Caco-2 (cell line): ENCODE results near the gene WDR36. TPM values are rescaled to one million over a fixed set of nuclear protein-coding genes. Genes with fewer than 3 reads are reported as not detected.

Experiments used
- BruUV-seq: library from RNA; stranded (reverse); fragments of 400-500 nt; replicated peaks from 2 replicates; lab custom pipeline; 2021; lab: Mats Ljungman, UMichigan
- CTCF ChIA-PET: fragments of 300-600 bp; sonication (Branson Sonifier 250); formaldehyde crosslinking; loops from one replicate; lab custom pipeline; 2022; ENCODE audit warnings: antibody characterized with exemption; lab: Charles Lee
- POLR2A ChIA-PET: fragments of 300-600 bp; sonication (Branson Sonifier 250); formaldehyde crosslinking; loops from one replicate; lab custom pipeline; 2022; ENCODE audit warnings: antibody characterized with exemption; lab: Charles Lee
- DNase-seq, 2 experiments: peaks; one replicate each; pipeline versions ENCODE4 v3.0.0 to v3.0.0-alpha.2; 2020 to 2022
- H3K27me3 ChIP-seq: replicated peaks from 2 replicates; pipeline ENCODE4 v1.6.0; 2011; ENCODE audit warnings: low read length; ENCODE audit not compliant: control insufficient read depth, insufficient read depth
- H3K36me3 ChIP-seq: 2 replicates; pipeline ENCODE4 v1.5.1; 2011; ENCODE audit warnings: low read length; ENCODE audit not compliant: control insufficient read depth, insufficient read depth
- H3K4me1 ChIP-seq: fragments of 250-450 bp; sonication (Bioruptor Pico); 2 replicates; pipeline ENCODE4 v1.5.1; 2020; ENCODE audit warnings: mild to moderate bottlenecking
- H3K4me3 ChIP-seq: 2 replicates; pipeline ENCODE4 v1.5.1; 2011; ENCODE audit warnings: low read depth, mild to moderate bottlenecking, control low read depth, low read length
- H3K9me3 ChIP-seq: fragments of 250-450 bp; sonication (Bioruptor Pico); 2 replicates; pipeline ENCODE4 v1.5.1; 2020; ENCODE audit warnings: mild to moderate bottlenecking, moderate library complexity
- H3K27ac Mint-ChIP-seq: one replicate; pipeline ENCODE4 v1.8.0; 2022; ENCODE audit warnings: mixed read lengths; ENCODE audit not compliant: unreplicated experiment
- H3K27me3 Mint-ChIP-seq: one replicate; pipeline ENCODE4 v1.8.0; 2022; ENCODE audit warnings: mixed read lengths; ENCODE audit not compliant: insufficient read depth, unreplicated experiment
- H3K36me3 Mint-ChIP-seq: one replicate; pipeline ENCODE4 v1.8.0; 2022; ENCODE audit warnings: mild to moderate bottlenecking, mixed read lengths; ENCODE audit not compliant: insufficient read depth, unreplicated experiment
- H3K4me1 Mint-ChIP-seq: one replicate; pipeline ENCODE4 v1.8.0; 2022; ENCODE audit warnings: low read depth, mixed read lengths; ENCODE audit not compliant: unreplicated experiment
- H3K4me3 Mint-ChIP-seq: one replicate; pipeline ENCODE4 v1.8.0; 2022; ENCODE audit warnings: mild to moderate bottlenecking, moderate library complexity, mixed read lengths; ENCODE audit not compliant: unreplicated experiment
- H3K9me3 Mint-ChIP-seq: one replicate; pipeline ENCODE4 v1.8.0; 2022; ENCODE audit warnings: mixed read lengths; ENCODE audit not compliant: unreplicated experiment
- CTCF ChIP-seq, 2 experiments: fragments of 200-600 bp in 1 of 2; IDR thresholded peaks; 1 replicate in 1 of 2; 2 replicates in 1 of 2; pipeline versions ENCODE4 v1.5.1 to v1.8.0; 2011 to 2022; ENCODE audit warnings: antibody characterized with exemption in 1 of 2, control low read depth in 1 of 2, inconsistent platforms in 1 of 2, low read depth in 1 of 2, low read length in 1 of 2, mild to moderate bottlenecking in 1 of 2, moderate library complexity in 1 of 2; ENCODE audit not compliant: insufficient read depth in 1 of 2, severe bottlenecking in 1 of 2, unreplicated experiment in 1 of 2
- intact Hi-C: fragments of 100-400 bp; cut with micrococcal nuclease; formaldehyde crosslinking; loops from one replicate; pipeline ENCODE4 v1.10.0; 2022; ENCODE audit not compliant: unreplicated experiment
- total RNA-seq: library from RNA; stranded (reverse); gene quantifications from 2 replicates; pipeline ENCODE4 v1.2.3, GENCODE V29; 2022

The WDR36 gene
- total RNA-seq, 1 experiment from 2014 or later: 33.5 TPM

GRCh38 chr5:111074244-111074643 lies 17.9 kb upstream of the WDR36 start:
- no peaks in the 10 kb centered on the region for H3K36me3 Mint-ChIP-seq
- H3K27me3 Mint-ChIP-seq: peaks cover 28% of the 10 kb centered on the region
- no peak overlapping the region for H3K27ac Mint-ChIP-seq
- BruUV-seq: no TSS peak
- CTCF ChIA-PET: no interaction called here
- intact Hi-C loops: no loop called here
- H3K4me1 Mint-ChIP-seq: peaks cover 7% of the 10 kb centered on the region
- Histone ChIP-seq H3K4me1 (0 out of 2 replicates have a peak, but pooled peaks cover 4% of the 10 kb centered on the region), H3K27me3 (no peaks in the 10 kb centered on the region; the same call in 1 of the 2 replicates), H3K36me3 (no peaks in the 10 kb centered on the region), H3K9me3 (no peaks in the 10 kb centered on the region; the same call in 1 of the 2 replicates), H3K4me3 (no peak overlapping the region)
- H3K4me3 Mint-ChIP-seq: no peak overlapping the region
- no peak for DNase-seq
- no peak for TF ChIP-seq CTCF (IDR thresholded peaks at IDR 0.05; ENCODE audit: insufficient read depth in 1 of 2, low read depth in 1 of 2, low read length in 1 of 2, severe bottlenecking in 1 of 2, unreplicated experiment in 1 of 2)
- H3K9me3 Mint-ChIP-seq: no peaks in the 10 kb centered on the region
- POLR2A ChIA-PET: no interaction called here

- Mint-ChIP-seq H3K4me3 (no peak overlapping the region), H3K36me3 (no peaks in the 10 kb centered on the region), H3K9me3 (no peaks in the 10 kb centered on the region), H3K4me1 (peaks cover 7% of the 10 kb centered on the region), H3K27ac (no peak overlapping the region), H3K27me3 (peaks cover 25% of the 10 kb centered on the region)
- DNase-seq: no peak
- 0 out of 2 replicates have a peak, but pooled peaks cover 4% of the 10 kb centered on the region for H3K4me1 ChIP-seq
- intact Hi-C loops: no loop called here
- TF ChIP-seq CTCF (IDR thresholded peaks at IDR 0.05; ENCODE audit: insufficient read depth in 1 of 2, low read depth in 1 of 2, low read length in 1 of 2, severe bottlenecking in 1 of 2, unreplicated experiment in 1 of 2): no peak
- no peaks in the 10 kb centered on the region; the same call in 1 of the 2 replicates for H3K9me3 ChIP-seq
- CTCF ChIA-PET: no interaction called here
- POLR2A ChIA-PET: no interaction called here
- no TSS peak for BruUV-seq
- no peaks in the 10 kb centered on the region for H3K36me3 ChIP-seq
- H3K27me3 ChIP-seq: no peaks in the 10 kb centered on the region; the same call in 1 of the 2 replicates
- H3K4me3 ChIP-seq: no peak overlapping the region
Observed at GRCh38 chr5:111075520-111075919, 16.6 kb upstream of the WDR36 start.

- no peak overlapping the region for H3K4me3 ChIP-seq
- intact Hi-C loops: no loop called here
- BruUV-seq: no TSS peak
- H3K4me3 Mint-ChIP-seq: no peak overlapping the region
- 0 out of 2 replicates have a peak, but pooled peaks cover 4% of the 10 kb centered on the region for H3K4me1 ChIP-seq
- H3K27ac Mint-ChIP-seq: no peak overlapping the region
- no peaks in the 10 kb centered on the region; the same call in 1 of the 2 replicates for H3K9me3 ChIP-seq
- no peaks in the 10 kb centered on the region for H3K36me3 ChIP-seq
- no peak for DNase-seq
- H3K4me1 Mint-ChIP-seq: peaks cover 7% of the 10 kb centered on the region
- no peaks in the 10 kb centered on the region for H3K27me3 ChIP-seq
- H3K9me3 Mint-ChIP-seq: no peaks in the 10 kb centered on the region
- ChIA-PET POLR2A (no interaction called here), CTCF (no interaction called here)
- no peak for TF ChIP-seq CTCF (IDR thresholded peaks at IDR 0.05; ENCODE audit: insufficient read depth in 1 of 2, low read depth in 1 of 2, low read length in 1 of 2, severe bottlenecking in 1 of 2, unreplicated experiment in 1 of 2)
- no peaks in the 10 kb centered on the region for H3K36me3 Mint-ChIP-seq
- H3K27me3 Mint-ChIP-seq: peaks cover 23% of the 10 kb centered on the region
Observed at GRCh38 chr5:111076091-111076490, 16.1 kb upstream of the WDR36 start.
